Choroid plexus epithelial cell (primary cell): ENCODE data around the gene ADCY2.

Experiments used
- DNase-seq: peaks from one replicate; pipeline ENCODE4 v3.0.0-alpha.2; 2010; ENCODE audit warnings: low read depth
- H3K4me3 ChIP-seq: 2 replicates; pipeline ENCODE4 v1.5.1; 2011; ENCODE audit warnings: low read depth, mild to moderate bottlenecking, control low read depth, low read length, moderate library complexity
- CTCF ChIP-seq: conservative IDR thresholded peaks from 2 replicates; pipeline ENCODE4 v1.5.1; 2011; ENCODE audit warnings: low read depth, mild to moderate bottlenecking, control low read depth, inconsistent platforms, low read length, moderate library complexity

The ADCY2 gene

GRCh38 chr5:7473115-7473514 lies 77.2 kb downstream of the ADCY2 start:
- no peak overlapping the region for H3K4me3 ChIP-seq
- no peak for TF ChIP-seq CTCF
- DNase-seq: no peak

- no peak for DNase-seq
- TF ChIP-seq CTCF: no peak
Measured at GRCh38 chr5:7473668-7474215, 77.8 kb downstream of the ADCY2 start.

GRCh38 chr5:7474821-7475403 lies 79.0 kb downstream of the ADCY2 start:
- no peak overlapping the region for H3K4me3 ChIP-seq
- TF ChIP-seq CTCF: no peak
- no peak for DNase-seq

More at GRCh38 chr5:7473668-7474215, 77.8 kb downstream of the ADCY2 start:
- no peak overlapping the region for H3K4me3 ChIP-seq

GRCh38 chr5:7478459-7478858 lies 82.5 kb downstream of the ADCY2 start:
- no peak overlapping the region for H3K4me3 ChIP-seq
- DNase-seq: no peak
- no peak for TF ChIP-seq CTCF

- no peak overlapping the region for H3K4me3 ChIP-seq
- DNase-seq: no peak
- TF ChIP-seq CTCF: no peak
Measured at GRCh38 chr5:7488734-7489133, 92.8 kb downstream of the ADCY2 start.

- H3K4me3 ChIP-seq: no peak overlapping the region
- DNase-seq: no peak
- no peak for TF ChIP-seq CTCF
Measured at GRCh38 chr5:7492371-7492770, 96.4 kb downstream of the ADCY2 start.

GRCh38 chr5:7493081-7493480 lies 97.1 kb downstream of the ADCY2 start:
- DNase-seq: no peak
- no peak overlapping the region for H3K4me3 ChIP-seq
- no peak for TF ChIP-seq CTCF
